Measurements from ENCODE around the gene WDR82.
"Not testable (repeated sequence)": the region's sequence is repeated elsewhere in the genome, so short reads cannot be mapped to it uniquely, and the experiment has no call there.

GRCh38 chr3:52272172-52272571, 6.3 kb downstream of the WDR82 start:
- not testable (repeated sequence) for TF ChIP-seq ZNF311 (CRISPR knock-in tag; IDR thresholded peaks at IDR 0.05); TBP (optimal IDR thresholded peaks at IDR 0.05; ENCODE audit: low read depth, low read length); ATF7 (IDR thresholded peaks at IDR 0.05); BRD9 (IDR thresholded peaks at IDR 0.05; ENCODE audit: low read depth, partially characterized antibody); EZH2 (IDR thresholded peaks at IDR 0.05; ENCODE audit: borderline replicate concordance, low read depth, low read length); CTCF (IDR thresholded peaks at IDR 0.05 in 2 of 3, conservative IDR thresholded peaks at IDR 0.05 in 1 of 3; ENCODE audit: insufficient read depth in 2 of 3, low read depth in 1 of 3, low read length in 3 of 3); ZNF717 (CRISPR knock-in tag; IDR thresholded peaks at IDR 0.05)
